Measurements from ENCODE around the gene FIZ1.

FIZ1 gene

GRCh38 chr19:55635334-55635717 is 36.0 kb upstream of the FIZ1 start:
- TF ChIP-seq FOXP2 (optimal IDR thresholded peaks at IDR 0.05; ENCODE audit: borderline replicate concordance, extremely low read depth, extremely low read length, insufficient read depth): no peak
- no peak for TF ChIP-seq SIN3A (IDR thresholded peaks at IDR 0.05; ENCODE audit: borderline replicate concordance, insufficient read depth, low read length)
- TF ChIP-seq REST (IDR thresholded peaks at IDR 0.05; ENCODE audit: insufficient read depth in 1 of 2, low read depth in 2 of 2, low read length in 2 of 2): no peak
- TF ChIP-seq TAF1 (IDR thresholded peaks at IDR 0.05; ENCODE audit: borderline replicate concordance, insufficient read depth, low read length): no peak
- TF ChIP-seq POLR2AphosphoS5 (IDR thresholded peaks at IDR 0.05; ENCODE audit: low read depth, low read length): no peak

DNA sequence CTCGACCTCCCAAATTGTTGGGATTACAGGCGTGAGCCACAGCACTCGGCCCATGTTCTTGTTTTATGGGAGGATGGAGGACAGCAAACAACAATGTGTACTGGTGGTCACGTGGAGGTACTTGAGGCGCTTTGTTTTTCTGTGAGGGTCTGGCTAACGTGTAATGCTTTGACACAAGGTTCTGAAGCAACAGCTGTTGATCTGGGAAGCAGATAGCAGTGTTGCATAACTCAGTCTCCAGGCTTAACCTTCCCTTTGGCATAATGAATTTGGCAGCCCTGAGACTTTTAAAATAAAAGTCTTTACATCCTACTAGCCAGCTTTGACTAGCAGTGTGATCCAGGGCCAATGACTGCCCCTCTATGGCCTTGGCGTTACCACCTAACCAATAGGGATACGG is 34.5 kb upstream of the FIZ1 start:
- TF ChIP-seq SIN3A (IDR thresholded peaks at IDR 0.05; ENCODE audit: borderline replicate concordance, insufficient read depth, low read length): no peak
- TF ChIP-seq POLR2AphosphoS5 (IDR thresholded peaks at IDR 0.05; ENCODE audit: low read depth, low read length): no peak
- TF ChIP-seq FOXP2 (optimal IDR thresholded peaks at IDR 0.05; ENCODE audit: borderline replicate concordance, extremely low read depth, extremely low read length, insufficient read depth): no peak
- TF ChIP-seq TAF1 (IDR thresholded peaks at IDR 0.05; ENCODE audit: borderline replicate concordance, insufficient read depth, low read length): no peak
- no peak for TF ChIP-seq REST (IDR thresholded peaks at IDR 0.05; ENCODE audit: insufficient read depth in 1 of 2, low read depth in 2 of 2, low read length in 2 of 2)

- TF ChIP-seq REST (IDR thresholded peaks at IDR 0.05; ENCODE audit: insufficient read depth in 1 of 2, low read depth in 2 of 2, low read length in 2 of 2): no peak
- no peak for TF ChIP-seq FOXP2 (optimal IDR thresholded peaks at IDR 0.05; ENCODE audit: borderline replicate concordance, extremely low read depth, extremely low read length, insufficient read depth)
- TF ChIP-seq TAF1 (IDR thresholded peaks at IDR 0.05; ENCODE audit: borderline replicate concordance, insufficient read depth, low read length): no peak
- no peak for TF ChIP-seq POLR2AphosphoS5 (IDR thresholded peaks at IDR 0.05; ENCODE audit: low read depth, low read length)
- no peak for TF ChIP-seq SIN3A (IDR thresholded peaks at IDR 0.05; ENCODE audit: borderline replicate concordance, insufficient read depth, low read length)
These were observed 33.1 kb upstream of the FIZ1 start for GRCh38 chr19:55632463-55632834.

DNA sequence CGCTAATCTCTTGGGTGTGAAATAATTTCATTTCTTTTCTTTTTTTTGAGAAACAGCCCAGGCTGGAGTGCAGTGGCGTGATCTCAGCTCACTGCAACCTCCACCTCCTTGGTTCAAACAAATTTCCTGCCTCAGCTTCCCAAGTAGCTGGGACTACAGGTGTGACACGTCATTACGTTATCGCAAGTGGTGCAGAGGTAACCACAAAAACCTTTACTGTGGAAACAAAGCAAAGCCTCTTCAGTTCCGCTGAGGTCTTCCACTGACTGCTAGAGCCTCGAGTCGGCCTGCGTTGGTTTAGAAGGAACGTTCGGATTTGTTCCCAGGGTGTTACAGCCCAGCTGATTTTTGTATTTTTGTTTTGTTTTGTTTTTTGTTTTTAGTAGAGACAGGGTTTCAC is 27.0 kb upstream of the FIZ1 start:
- TF ChIP-seq TAF1 (IDR thresholded peaks at IDR 0.05; ENCODE audit: borderline replicate concordance, insufficient read depth, low read length): no peak
- no peak for TF ChIP-seq REST (IDR thresholded peaks at IDR 0.05; ENCODE audit: insufficient read depth in 1 of 2, low read depth in 2 of 2, low read length in 2 of 2)
- TF ChIP-seq POLR2AphosphoS5 (IDR thresholded peaks at IDR 0.05; ENCODE audit: low read depth, low read length): no peak
- no peak for TF ChIP-seq FOXP2 (optimal IDR thresholded peaks at IDR 0.05; ENCODE audit: borderline replicate concordance, extremely low read depth, extremely low read length, insufficient read depth)
- no peak for TF ChIP-seq SIN3A (IDR thresholded peaks at IDR 0.05; ENCODE audit: borderline replicate concordance, insufficient read depth, low read length)

DNA sequence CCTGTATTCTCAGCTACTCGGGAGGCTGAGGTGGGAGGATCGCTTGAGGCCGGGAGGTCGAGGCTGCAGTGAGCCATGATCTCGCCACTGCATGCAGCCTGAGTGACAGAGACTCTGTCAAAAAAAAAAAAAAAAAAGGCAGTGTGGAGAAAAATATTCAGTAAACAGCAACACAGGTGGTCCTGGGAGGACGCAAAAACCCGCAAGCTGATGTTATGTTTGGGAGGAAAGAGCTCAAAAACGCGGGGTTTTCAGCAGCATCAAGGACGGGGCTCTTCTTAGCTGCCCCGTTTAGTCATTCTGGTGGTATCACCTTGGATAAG is 25.6 kb upstream of the FIZ1 start:
- TF ChIP-seq POLR2AphosphoS5 (IDR thresholded peaks at IDR 0.05; ENCODE audit: low read depth, low read length): no peak
- no peak for TF ChIP-seq FOXP2 (optimal IDR thresholded peaks at IDR 0.05; ENCODE audit: borderline replicate concordance, extremely low read depth, extremely low read length, insufficient read depth)
- TF ChIP-seq SIN3A (IDR thresholded peaks at IDR 0.05; ENCODE audit: borderline replicate concordance, insufficient read depth, low read length): no peak
- no peak for TF ChIP-seq REST (IDR thresholded peaks at IDR 0.05; ENCODE audit: insufficient read depth in 1 of 2, low read depth in 2 of 2, low read length in 2 of 2)
- no peak for TF ChIP-seq TAF1 (IDR thresholded peaks at IDR 0.05; ENCODE audit: borderline replicate concordance, insufficient read depth, low read length)
